Activated T-helper 1 cell treated with anti-CD3 and anti-CD28 coated beads, Interleukin-12 subunit alpha, Interleukin-12 subunit beta, Interleukin-2, Interleukin-4 antibody, amounts not matched to agents 30 ng/mL and 10 ng/mL and 1 ng/mL, durations not matched to agents 14 hours and 24 hours and 36 hours (primary cell): ENCODE data around the gene NUP188. TPM values are rescaled to one million over a fixed set of nuclear protein-coding genes. Genes with fewer than 3 reads are reported as not detected.

Experiments
- DNase-seq: peaks from one replicate; pipeline ENCODE4 v3.0.0; 2021; ENCODE audit warnings: low spot score
- H3K27ac Mint-ChIP-seq: one replicate; pipeline ENCODE4 v1.8.0; 2021; ENCODE audit warnings: mild to moderate bottlenecking, mixed read lengths
- H3K27me3 Mint-ChIP-seq: one replicate; pipeline ENCODE4 v1.8.0; 2022; ENCODE audit warnings: mild to moderate bottlenecking, moderate library complexity, mixed read lengths; ENCODE audit not compliant: insufficient read depth
- H3K36me3 Mint-ChIP-seq: one replicate; pipeline ENCODE4 v1.8.0; 2021; ENCODE audit warnings: low read depth, mixed read lengths
- H3K4me1 Mint-ChIP-seq: one replicate; pipeline ENCODE4 v1.8.0; 2021; ENCODE audit warnings: low read depth, mixed read lengths
- H3K4me3 Mint-ChIP-seq: one replicate; pipeline ENCODE4 v1.8.0; 2021; ENCODE audit warnings: mild to moderate bottlenecking, moderate library complexity, mixed read lengths
- H3K9me3 Mint-ChIP-seq: one replicate; pipeline ENCODE4 v1.8.0; 2021; ENCODE audit warnings: mixed read lengths
- intact Hi-C: fragments of 100-400 bp; cut with micrococcal nuclease; formaldehyde crosslinking; loops from one replicate; pipeline ENCODE4 v1.15.1; 2024
- total RNA-seq: library from RNA; stranded (reverse); gene quantifications from 2 replicates; pipeline ENCODE4 v1.2.3, GENCODE V29; 2022

Gene NUP188
- total RNA-seq, 1 donor from 2014 or later, result 158 TPM

DNA sequence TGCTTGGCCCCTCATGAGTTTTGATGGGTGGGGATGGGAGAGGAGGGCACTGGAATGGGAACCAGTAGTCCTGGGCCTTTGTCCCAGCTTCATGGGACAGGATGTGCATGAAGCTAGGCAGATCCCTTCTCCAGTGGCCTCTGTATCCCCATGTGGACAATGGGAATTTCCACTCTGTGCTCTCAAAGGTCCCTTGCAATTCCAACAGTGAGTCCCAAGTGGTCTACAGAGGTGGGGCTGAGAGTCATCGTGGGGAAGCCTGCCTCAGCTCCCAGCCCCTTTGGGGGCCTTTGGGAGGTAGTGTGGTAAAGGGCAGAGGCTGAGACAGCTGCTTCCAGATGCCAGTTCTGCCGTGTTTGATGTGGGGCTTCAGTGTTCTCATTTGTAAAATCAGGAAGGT is 28.6 kb upstream of the NUP188 start:
- intact Hi-C loops, result no loop called here
- no peaks in the 10 kb centered on the region for H3K9me3 Mint-ChIP-seq
- H3K36me3 Mint-ChIP-seq, result peaks cover 27% of the 10 kb centered on the region
- peak overlapping the region; percentile 40 for H3K27ac Mint-ChIP-seq
- H3K27me3 Mint-ChIP-seq, result no peaks in the 10 kb centered on the region
- H3K4me3 Mint-ChIP-seq, result no peak overlapping the region
- peaks cover 22% of the 10 kb centered on the region for H3K4me1 Mint-ChIP-seq
- no peak for DNase-seq

DNA sequence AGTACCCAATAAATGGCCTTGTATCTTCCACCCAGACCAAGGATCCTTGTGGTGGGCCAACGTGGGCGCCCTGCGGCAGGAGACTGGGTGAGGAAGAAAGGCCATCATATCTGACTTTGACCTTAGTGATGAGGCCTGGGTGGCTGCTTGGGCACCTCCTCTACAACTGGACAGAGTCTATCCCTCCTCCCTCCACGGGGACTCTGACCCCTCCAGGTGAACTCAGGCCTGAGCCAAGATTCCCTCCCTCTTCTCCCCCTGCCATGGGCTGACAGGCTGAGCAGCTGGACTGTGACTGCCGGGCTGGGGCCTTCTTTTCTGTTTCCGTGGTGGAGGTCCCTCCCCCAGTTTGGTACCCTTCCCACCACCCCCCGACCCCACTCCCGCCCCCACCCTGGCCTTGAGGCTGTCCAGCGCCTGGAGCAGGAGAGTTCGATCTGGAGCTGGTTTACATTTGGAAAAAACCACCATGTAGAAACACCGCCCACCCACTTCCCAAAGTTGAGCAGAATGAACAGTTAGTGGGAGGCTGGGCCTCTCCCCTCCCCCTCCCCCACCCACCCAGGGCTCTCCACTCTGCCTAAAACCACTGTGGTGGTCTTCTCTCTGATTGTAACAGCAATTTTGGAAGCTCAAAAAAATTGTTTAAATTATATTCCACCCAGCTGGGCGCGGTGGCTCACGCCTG is 28.0 kb upstream of the NUP188 start:
- H3K27ac Mint-ChIP-seq, result peak overlapping the region; percentile 40
- peaks cover 24% of the 10 kb centered on the region for H3K36me3 Mint-ChIP-seq
- intact Hi-C loops, result no loop called here
- H3K4me1 Mint-ChIP-seq, result peaks cover 18% of the 10 kb centered on the region
- no peak overlapping the region for H3K4me3 Mint-ChIP-seq
- no peaks in the 10 kb centered on the region for H3K9me3 Mint-ChIP-seq
- DNase-seq, result no peak
- no peaks in the 10 kb centered on the region for H3K27me3 Mint-ChIP-seq

DNA sequence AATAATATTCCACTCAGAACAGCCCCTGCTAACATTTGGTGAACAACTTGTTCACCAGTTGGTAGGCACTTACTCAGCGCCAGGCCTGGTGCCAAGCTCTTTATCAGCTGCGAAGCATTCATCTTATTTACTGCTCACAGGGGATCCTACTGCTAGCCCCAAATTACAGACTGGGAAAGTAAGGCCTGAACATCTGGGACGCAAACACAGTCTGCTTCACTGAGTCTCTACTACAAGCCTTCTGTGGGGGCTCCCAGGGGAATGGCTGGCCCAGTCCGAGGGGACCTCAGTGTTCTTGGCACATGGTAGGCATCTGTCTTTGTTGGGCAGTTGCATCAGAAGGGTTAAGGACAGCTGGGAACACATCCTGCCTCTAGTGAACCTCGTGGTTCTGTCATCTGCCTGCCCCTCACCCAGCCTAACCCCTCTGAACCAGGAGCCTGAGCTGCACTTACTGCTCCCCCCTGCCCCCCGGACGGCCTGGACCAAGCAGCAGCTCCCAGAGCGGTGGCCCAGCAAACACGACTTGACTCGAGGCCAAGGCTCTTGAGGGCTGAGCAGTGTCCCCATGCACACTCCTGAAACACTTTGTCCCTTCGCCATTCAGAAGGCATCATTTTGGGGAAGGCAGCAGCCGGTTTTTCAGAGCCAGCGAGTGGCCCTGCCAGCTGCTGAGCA is 27.0 kb upstream of the NUP188 start, which contains the start of gene PHYHD1:
Gene PHYHD1, plus strand, starts transcription at position 602 of the 678 bp plus-strand sequence. CDS start 1,342 bp downstream, outside the sequence.
- peaks cover 24% of the 10 kb centered on the region for H3K36me3 Mint-ChIP-seq

DNA sequence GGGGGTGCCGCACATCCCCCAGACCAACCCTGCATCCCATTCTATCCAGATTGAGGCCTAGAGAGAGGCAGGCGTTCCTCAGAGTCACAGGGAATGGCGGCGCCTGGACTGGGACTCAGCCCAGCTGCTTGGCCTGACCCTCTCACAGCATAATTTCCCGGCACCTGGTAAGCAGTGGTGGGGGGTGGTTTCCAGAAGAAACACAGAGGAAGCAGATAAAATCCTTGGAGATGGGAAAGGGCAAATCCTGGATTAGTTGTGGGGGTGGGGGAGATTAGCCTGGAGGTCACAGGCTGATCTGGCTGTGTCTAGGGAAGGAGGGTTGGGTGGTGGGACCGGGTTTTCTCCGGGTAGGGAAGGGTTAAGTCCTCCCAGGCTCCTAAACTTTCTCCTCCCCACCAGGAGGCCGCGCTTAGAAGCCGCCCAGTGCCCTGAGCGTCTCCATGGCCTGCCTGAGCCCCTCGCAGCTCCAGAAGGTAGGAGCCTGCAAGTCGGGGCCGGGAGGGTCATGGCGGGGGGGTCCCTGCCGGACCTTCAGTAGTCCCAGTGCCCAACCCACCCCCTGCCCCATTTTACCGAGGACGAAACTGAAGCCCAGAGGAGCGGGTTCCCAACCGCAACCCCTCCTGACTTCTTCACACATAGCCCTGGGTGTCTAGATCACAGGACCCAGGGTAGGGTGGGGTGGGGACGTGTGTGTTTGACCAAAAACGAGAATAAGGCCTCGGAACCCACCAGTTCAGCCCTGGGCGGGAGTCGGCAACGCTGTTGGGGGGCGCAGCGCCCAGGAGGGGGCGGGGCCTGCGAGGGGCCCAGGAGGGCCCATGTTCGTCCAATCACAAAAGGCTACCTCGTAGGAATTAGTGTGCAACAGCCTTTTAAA is 25.4 kb upstream of the NUP188 start:
- Mint-ChIP-seq H3K4me3 (no peak overlapping the region), H3K4me1 (peaks cover 18% of the 10 kb centered on the region), H3K9me3 (no peaks in the 10 kb centered on the region), H3K27ac (no peak overlapping the region), H3K27me3 (no peaks in the 10 kb centered on the region), H3K36me3 (peaks cover 15% of the 10 kb centered on the region)
- intact Hi-C loops, result no loop called here
- no peak for DNase-seq

More for the DNA sequence above, 27.0 kb upstream of the NUP188 start, which contains the start of gene PHYHD1:
- DNase-seq, result no peak
- intact Hi-C loops, result no loop called here
- H3K27me3 Mint-ChIP-seq, result no peaks in the 10 kb centered on the region
- H3K4me1 Mint-ChIP-seq, result peaks cover 13% of the 10 kb centered on the region
- H3K4me3 Mint-ChIP-seq, result no peak within 1 kb of the TSS
- H3K9me3 Mint-ChIP-seq, result no peaks in the 10 kb centered on the region
- H3K27ac Mint-ChIP-seq, result no peak within 1 kb of the TSS

DNA sequence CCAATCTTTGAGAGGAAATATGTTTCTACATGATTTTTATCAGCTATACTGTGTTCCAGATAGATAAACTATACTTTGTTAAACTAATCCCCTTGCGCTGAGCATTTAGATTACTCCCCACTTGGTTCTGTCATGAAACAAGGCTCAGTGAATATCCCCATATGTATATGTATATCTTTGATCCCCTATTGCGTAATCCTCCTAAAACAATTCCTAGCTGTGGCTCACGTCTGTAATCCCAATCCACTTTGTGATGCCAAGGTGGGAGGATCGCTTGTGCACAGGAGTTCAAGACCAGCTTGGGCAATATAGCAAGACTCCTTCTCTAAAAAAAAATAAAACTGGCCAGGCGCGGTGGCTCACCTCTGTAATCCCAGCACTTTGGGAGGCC is 24.0 kb upstream of the NUP188 start:
- no peak for DNase-seq
- peaks cover 20% of the 10 kb centered on the region for H3K4me1 Mint-ChIP-seq
- intact Hi-C loops, result no loop called here
- no peak overlapping the region for H3K4me3 Mint-ChIP-seq
- H3K9me3 Mint-ChIP-seq, result no peaks in the 10 kb centered on the region
- peaks cover 4% of the 10 kb centered on the region for H3K36me3 Mint-ChIP-seq
- no peaks in the 10 kb centered on the region for H3K27me3 Mint-ChIP-seq
- no peak overlapping the region for H3K27ac Mint-ChIP-seq

DNA sequence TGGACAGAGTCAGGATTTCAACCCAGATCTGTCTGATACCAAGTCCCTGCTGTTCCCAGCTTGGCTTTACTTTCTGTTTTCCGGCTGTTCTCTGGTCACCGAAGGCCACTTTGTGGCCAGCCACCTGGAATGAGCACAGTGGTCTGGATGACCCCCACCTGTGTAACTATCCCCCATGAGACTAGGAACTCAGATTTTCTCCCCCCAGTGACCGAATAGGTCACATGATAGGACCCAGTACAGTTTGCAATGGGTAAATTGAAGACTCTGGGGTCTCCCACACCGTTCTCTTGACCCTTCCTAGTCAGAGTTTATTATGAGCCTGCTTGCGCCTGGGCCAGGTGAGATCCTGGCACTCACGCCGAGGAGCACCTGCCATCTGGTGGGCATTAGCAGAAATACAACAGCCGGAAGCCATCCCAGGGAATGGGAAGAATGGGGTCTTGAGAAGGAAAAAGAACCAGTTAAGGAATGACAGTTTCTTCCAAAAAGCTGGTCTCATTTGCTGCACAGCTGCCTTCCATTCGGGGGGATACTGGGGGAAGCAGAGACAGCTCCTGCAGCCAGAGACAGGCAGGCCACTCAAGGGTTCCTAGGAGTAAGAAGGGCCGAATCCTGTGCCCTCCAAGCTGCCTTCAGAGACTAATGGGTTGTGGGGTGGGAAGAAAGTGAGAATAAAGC is 19.6 kb upstream of the NUP188 start:
- Mint-ChIP-seq H3K4me1 (peaks cover 14% of the 10 kb centered on the region), H3K27ac (peak overlapping the region; percentile 25), H3K36me3 (no peaks in the 10 kb centered on the region), H3K27me3 (no peaks in the 10 kb centered on the region), H3K4me3 (no peak overlapping the region), H3K9me3 (no peaks in the 10 kb centered on the region)
- DNase-seq, result peak; percentile 21
- intact Hi-C loops, result loop anchor here (1.0 to 5.0 kb wide), 4 partner anchors 46 to 279 kb away; partner anchors contain the start of genes KYAT1 and LRRC8A

DNA sequence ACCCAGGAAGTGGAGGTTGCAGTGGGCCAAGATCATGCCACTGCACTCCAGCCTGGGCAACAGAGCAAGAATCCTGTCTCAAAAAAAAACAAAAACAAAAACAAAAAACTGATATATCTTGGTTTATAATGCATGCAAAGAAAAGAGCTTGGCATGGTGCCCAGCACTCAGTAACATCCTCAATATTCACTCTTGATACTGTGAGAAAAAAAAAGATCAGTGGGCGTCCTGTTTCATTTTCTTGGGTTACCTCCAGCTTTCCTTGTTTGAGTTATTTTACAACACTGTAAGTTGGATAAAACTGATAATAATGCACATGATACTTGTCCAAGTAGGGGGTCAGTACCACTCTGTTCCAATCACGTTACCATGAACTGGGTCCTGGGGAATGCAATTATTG is 18.9 kb upstream of the NUP188 start:
- DNase-seq, result no peak
- no peaks in the 10 kb centered on the region for H3K9me3 Mint-ChIP-seq
- H3K27me3 Mint-ChIP-seq, result no peaks in the 10 kb centered on the region
- no peaks in the 10 kb centered on the region for H3K36me3 Mint-ChIP-seq
- intact Hi-C loops, result loop anchor here (1.0 to 5.0 kb wide), 4 partner anchors 46 to 280 kb away; partner anchors contain the start of genes KYAT1 and LRRC8A
- H3K27ac Mint-ChIP-seq, result no peak overlapping the region
- H3K4me3 Mint-ChIP-seq, result no peak overlapping the region
- peaks cover 14% of the 10 kb centered on the region for H3K4me1 Mint-ChIP-seq

DNA sequence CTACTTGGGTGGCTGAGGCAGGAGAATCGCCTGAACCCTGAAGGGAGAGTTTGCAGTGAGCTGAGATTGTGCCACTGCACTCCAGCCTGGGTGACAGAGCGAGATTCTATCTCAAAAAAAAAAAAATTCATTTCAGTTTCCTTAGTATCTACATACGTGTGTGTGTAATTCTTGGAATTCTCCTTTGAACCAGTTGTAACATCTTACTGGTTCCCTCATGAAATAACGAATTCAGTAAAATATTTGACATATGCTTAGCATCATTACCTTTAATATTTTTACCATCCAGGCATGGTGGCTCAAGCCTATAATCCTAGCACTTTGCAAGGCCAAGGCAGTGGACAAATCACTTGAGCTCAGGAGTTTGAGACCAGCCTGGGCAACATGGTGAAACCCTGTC is 17.9 kb upstream of the NUP188 start:
- Mint-ChIP-seq H3K36me3 (no peaks in the 10 kb centered on the region), H3K27me3 (no peaks in the 10 kb centered on the region), H3K9me3 (no peaks in the 10 kb centered on the region), H3K4me3 (no peak overlapping the region), H3K4me1 (peaks cover 14% of the 10 kb centered on the region), H3K27ac (no peak overlapping the region)
- no peak for DNase-seq
- intact Hi-C loops, result loop anchor here (2.0 to 5.0 kb wide), 2 partner anchors 47 to 281 kb away; partner anchors contain the start of genes KYAT1 and LRRC8A

DNA sequence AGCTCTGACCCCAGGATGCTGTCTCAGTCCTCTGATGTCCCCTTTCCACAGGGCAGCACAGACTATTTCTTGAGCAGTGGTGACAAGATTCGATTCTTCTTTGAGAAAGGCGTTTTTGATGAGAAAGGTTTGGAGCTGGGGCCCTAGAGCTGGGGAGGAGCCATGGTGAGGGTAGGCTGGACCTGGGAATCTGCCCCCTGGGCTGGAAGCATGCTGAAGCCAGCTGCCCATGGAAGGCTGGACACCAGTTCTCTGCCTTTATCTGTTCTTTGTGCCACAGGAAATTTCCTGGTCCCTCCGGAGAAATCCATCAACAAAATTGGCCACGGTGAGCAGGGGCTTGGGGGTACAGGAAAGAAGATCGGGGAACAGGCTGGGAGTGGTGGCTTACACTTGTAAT is 13.8 kb upstream of the NUP188 start:
- H3K27ac Mint-ChIP-seq, result no peak overlapping the region
- no peaks in the 10 kb centered on the region for H3K9me3 Mint-ChIP-seq
- no peak overlapping the region for H3K4me3 Mint-ChIP-seq
- no peaks in the 10 kb centered on the region for H3K4me1 Mint-ChIP-seq
- no peaks in the 10 kb centered on the region for H3K36me3 Mint-ChIP-seq
- no peaks in the 10 kb centered on the region for H3K27me3 Mint-ChIP-seq
- no peak for DNase-seq
- intact Hi-C loops, result no loop called here

DNA sequence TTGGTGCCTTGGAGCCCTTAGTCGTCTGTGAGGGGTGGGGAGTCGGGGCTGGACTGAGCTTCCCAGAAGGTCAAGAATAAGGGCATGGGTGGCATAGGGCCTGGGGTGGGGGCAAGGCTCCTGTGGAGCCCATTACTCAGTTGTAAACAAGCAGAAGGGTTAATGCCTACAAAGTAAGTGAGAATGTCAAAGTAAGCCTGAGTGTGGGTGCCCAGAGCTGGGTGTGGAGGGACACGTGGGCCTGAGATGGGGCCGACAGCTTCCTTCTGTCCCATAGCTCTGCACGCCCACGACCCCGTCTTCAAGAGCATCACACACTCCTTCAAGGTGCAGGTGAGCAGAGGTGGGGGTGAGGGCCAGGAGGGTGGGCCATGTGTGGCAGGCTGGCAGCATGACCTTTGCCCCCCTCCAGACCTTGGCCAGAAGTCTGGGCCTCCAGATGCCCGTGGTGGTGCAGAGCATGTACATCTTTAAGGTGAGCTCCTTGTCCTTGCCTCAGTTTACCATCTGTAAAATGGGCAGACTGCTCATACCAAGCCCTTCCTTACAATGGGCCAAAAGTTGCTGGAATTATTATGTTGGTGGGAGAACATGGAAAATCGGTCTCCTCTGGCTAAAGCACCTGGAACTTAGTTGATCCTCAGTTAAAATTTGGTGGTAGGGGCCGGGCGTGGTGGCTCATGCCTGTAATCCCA is 11.2 kb upstream of the NUP188 start:
- Mint-ChIP-seq H3K4me1 (no peaks in the 10 kb centered on the region), H3K27ac (no peak overlapping the region), H3K4me3 (no peak overlapping the region), H3K36me3 (no peaks in the 10 kb centered on the region), H3K9me3 (no peaks in the 10 kb centered on the region), H3K27me3 (no peaks in the 10 kb centered on the region)
- intact Hi-C loops, result no loop called here
- no peak for DNase-seq

DNA sequence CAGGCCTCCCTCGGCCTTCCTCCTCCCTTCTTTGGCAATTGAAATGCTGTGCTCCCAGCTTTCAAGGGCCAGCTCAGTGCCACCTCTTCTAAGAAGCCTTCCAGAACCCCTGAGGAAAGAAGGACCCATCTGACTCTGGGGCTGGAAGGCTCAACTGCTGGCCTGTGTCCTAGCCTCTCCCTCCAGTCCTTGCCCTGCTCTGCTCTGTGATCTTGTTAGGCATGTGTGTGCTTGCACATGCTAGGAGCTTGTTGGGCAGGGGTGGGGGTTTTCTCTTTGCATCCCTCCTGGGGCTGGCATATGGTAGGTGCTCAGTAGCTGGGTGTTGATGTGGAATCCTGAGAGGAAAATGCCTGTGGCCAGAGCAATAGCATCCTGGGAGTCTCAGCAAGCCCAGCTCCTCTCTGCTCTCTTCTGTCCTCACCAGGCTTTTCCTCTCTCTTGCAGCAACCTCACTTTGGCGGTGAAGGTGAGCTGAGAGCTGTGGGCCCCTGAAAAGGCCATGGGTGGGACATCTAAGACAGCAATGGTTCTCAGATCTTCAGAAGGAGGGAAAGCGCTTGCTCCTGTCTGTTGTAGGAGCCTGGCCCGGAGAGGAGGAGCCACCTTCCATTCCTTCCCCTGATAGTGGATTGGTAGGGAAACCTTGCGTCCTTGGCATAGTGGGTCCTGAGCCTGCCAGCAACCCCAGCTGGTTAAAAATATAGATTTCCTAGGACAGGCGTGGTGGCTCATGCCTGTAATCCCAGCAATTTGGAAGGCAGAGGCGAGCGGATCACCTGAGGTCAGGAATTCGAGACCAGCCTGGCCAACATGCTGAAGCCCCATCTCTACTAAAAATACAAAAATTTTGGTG is 10.0 kb upstream of the NUP188 start:
- no peaks in the 10 kb centered on the region for H3K4me1 Mint-ChIP-seq

More for the DNA sequence above, 10.0 kb upstream of the NUP188 start:
- intact Hi-C loops, result no loop called here
- DNase-seq, result no peak
- H3K36me3 Mint-ChIP-seq, result no peaks in the 10 kb centered on the region
- no peak overlapping the region for H3K27ac Mint-ChIP-seq
- H3K4me3 Mint-ChIP-seq, result no peak overlapping the region
- no peaks in the 10 kb centered on the region for H3K9me3 Mint-ChIP-seq
- H3K27me3 Mint-ChIP-seq, result no peaks in the 10 kb centered on the region
